ENCODE measurements around the gene ORC4. TPM values are rescaled to one million over a fixed set of nuclear protein-coding genes. Genes with fewer than 3 reads are reported as not detected.
A peak's percentile ranks its signal among the peaks of the same experiment; 100 is the strongest.

Gene ORC4
- total RNA-seq, 1 experiment from 2014 or later, result 72.9 TPM

GRCh38 chr2:148052687-148053086 is 32.1 kb upstream of the ORC4 start:
- Histone ChIP-seq H3K79me2 (ENCODE audit: insufficient read depth, low read length) (no peaks in the 10 kb centered on the region), H2BK12ac (ENCODE audit: insufficient read length, low read depth, low read length) (no peak overlapping the region), H3K23me2 (ENCODE audit: insufficient read length, low read depth, low read length, poor library complexity, severe bottlenecking) (no peaks in the 10 kb centered on the region), H4K8ac (replicated peaks; ENCODE audit: insufficient read length, low read depth, low read length) (no peak overlapping the region), H2AFZ (ENCODE audit: low read length) (no peak overlapping the region), H3K23ac (ENCODE audit: insufficient read length, low read depth, low read length) (no peak overlapping the region), H2AK5ac (ENCODE audit: insufficient read length, low read length) (no peak overlapping the region), H4K5ac (ENCODE audit: insufficient read length, low read depth, low read length) (no peak overlapping the region), H3K9ac (ENCODE audit: extremely low read depth, insufficient read length, low read length) (no peak overlapping the region), H3K56ac (ENCODE audit: insufficient read length, low read depth, low read length) (no peak overlapping the region), H3K27ac (ENCODE audit: insufficient read length, low read depth, low read length) (no peak overlapping the region), H3T11ph (ENCODE audit: low read length) (no peak overlapping the region), H2BK120ac (ENCODE audit: low read depth, low read length, poor library complexity, severe bottlenecking) (no peak overlapping the region), H2BK5ac (ENCODE audit: insufficient read length, low read length) (no peak overlapping the region), H4K91ac (ENCODE audit: insufficient read length, low read depth, low read length) (no peak overlapping the region), H3K27me3 (ENCODE audit: insufficient read depth, low read length) (no peaks in the 10 kb centered on the region), H3K9me3 (ENCODE audit: control insufficient read depth, low read depth, low read length) (no peaks in the 10 kb centered on the region), H3K4me1 (ENCODE audit: insufficient read depth, low read length) (peaks cover 2% of the 10 kb centered on the region; the same call in 1 of the 2 replicates), H3K14ac (ENCODE audit: insufficient read depth, low read length) (no peak overlapping the region), H2BK15ac (ENCODE audit: low read depth, low read length) (no peak overlapping the region), H3K18ac (ENCODE audit: insufficient read length, low read depth, low read length) (no peak overlapping the region), H3K4ac (ENCODE audit: low read depth, low read length) (no peak overlapping the region), H4K20me1 (ENCODE audit: control insufficient read depth, insufficient read depth, insufficient read length) (no peaks in the 10 kb centered on the region), H3K4me2 (ENCODE audit: insufficient read depth, insufficient read length, low read length) (no peak overlapping the region), H2BK20ac (ENCODE audit: low read depth, low read length, poor library complexity, severe bottlenecking) (no peak overlapping the region), H3K79me1 (ENCODE audit: insufficient read depth, low read depth, low read length, poor library complexity, severe bottlenecking) (no peaks in the 10 kb centered on the region)
- H3K27me3 Mint-ChIP-seq (ENCODE audit: low read depth), result no peaks in the 10 kb centered on the region
- H3K27ac Mint-ChIP-seq, result peak overlapping the region in 1 of 3 experiments; percentile 34; a peak in 2 of 7 replicates
- peaks cover 18 to 25% of the 10 kb centered on the region in 2 experiments for H3K4me1 Mint-ChIP-seq
- no peaks in the 10 kb centered on the region; a peak in 1 of 7 replicates for H3K36me3 Mint-ChIP-seq (ENCODE audit: insufficient read depth in 1 of 3, low read depth in 3 of 3)
- WGBS (ENCODE audit: extremely low coverage, insufficient read length, low lambda C conversion rate), result no CpG with 5 or more reads among the region's 3 CpGs
- no peak for DNase-seq
- no peak overlapping the region for H3K4me3 Mint-ChIP-seq
- H3K9me3 Mint-ChIP-seq, result no peaks in the 10 kb centered on the region; a peak in 1 of 5 replicates
- no peak for TF ChIP-seq CTCF (conservative IDR thresholded peaks at IDR 0.05)
